ENCODE measurements around the gene SMC1B. TPM values are rescaled to one million over a fixed set of nuclear protein-coding genes. Genes with fewer than 3 reads are reported as not detected.
"Not testable (repeated sequence)": the region's sequence is repeated elsewhere in the genome, so short reads cannot be mapped to it uniquely, and the experiment has no call there.

SMC1B gene
- total and polyA plus RNA-seq, 7 donors: not detected

- ATAC-seq (no peak), DNase-seq (no peak)
- H3K36me3 ChIP-seq (ENCODE audit: insufficient read depth in 1 of 2, low read depth in 1 of 2): no peaks in the 10 kb centered on the region
- H3K9me3 ChIP-seq: no peaks in the 10 kb centered on the region
- no peaks in the 10 kb centered on the region for H3K27me3 ChIP-seq (ENCODE audit: insufficient read depth in 3 of 3, low read length in 2 of 3)
- WGBS, 3 donors: 70 to 74% (median 74%) methylated on average over 15 of the region's 15 CpGs
- no peak overlapping the region for H3K27ac ChIP-seq
- intact Hi-C loops (cut with DNase I): no loop called here
- TF ChIP-seq CTCF (IDR thresholded peaks at IDR 0.05): no peak
- H3K4me3 ChIP-seq: no peak overlapping the region
- H3K4me1 ChIP-seq: no peaks in the 10 kb centered on the region
Observed at GRCh38 chr22:45298934-45299505, 114.4 kb downstream of the SMC1B start.

- intact Hi-C loops (cut with DNase I): no loop called here
- TF ChIP-seq CTCF (IDR thresholded peaks at IDR 0.05): no peak
- ATAC-seq (no peak), DNase-seq (no peak)
- 72 to 82% (median 79%) methylated on average over 13 of the region's 13 CpGs for WGBS, 3 donors
- Histone ChIP-seq H3K9me3 (no peaks in the 10 kb centered on the region), H3K36me3 (ENCODE audit: insufficient read depth in 1 of 2, low read depth in 1 of 2) (no peaks in the 10 kb centered on the region), H3K27ac (no peak overlapping the region), H3K4me3 (no peak overlapping the region), H3K4me1 (no peaks in the 10 kb centered on the region), H3K27me3 (ENCODE audit: insufficient read depth in 3 of 3, low read length in 2 of 3) (peaks cover 0 to 2% (median 0%) of the 10 kb centered on the region in 3 donors)
Observed at GRCh38 chr22:45296628-45297297, 116.6 kb downstream of the SMC1B start.

- H3K27me3 ChIP-seq (ENCODE audit: insufficient read depth in 3 of 3, low read length in 2 of 3): peaks cover 0 to 5% (median 0%) of the 10 kb centered on the region in 3 donors
- no peak overlapping the region for H3K27ac ChIP-seq
- intact Hi-C loops (cut with DNase I): no loop called here
- no peaks in the 10 kb centered on the region for H3K4me1 ChIP-seq
- DNase-seq (no peak), ATAC-seq (no peak)
- H3K36me3 ChIP-seq (ENCODE audit: insufficient read depth in 1 of 2, low read depth in 1 of 2): no peaks in the 10 kb centered on the region
- TF ChIP-seq CTCF (IDR thresholded peaks at IDR 0.05): no peak
- H3K4me3 ChIP-seq: no peak overlapping the region
- no peaks in the 10 kb centered on the region for H3K9me3 ChIP-seq
- 71 to 86% (median 75%) methylated on average over 9 of the region's 9 CpGs for WGBS, 3 donors
Observed at GRCh38 chr22:45295492-45295891, 117.9 kb downstream of the SMC1B start.

GRCh38 chr22:45295004-45295403 is 118.4 kb downstream of the SMC1B start:
- H3K4me1 ChIP-seq; H3K9me3 ChIP-seq; DNase-seq; H3K27ac ChIP-seq; H3K27me3 ChIP-seq (ENCODE audit: insufficient read depth in 3 of 3, low read length in 2 of 3); H3K4me3 ChIP-seq; H3K36me3 ChIP-seq (ENCODE audit: insufficient read depth in 1 of 2, low read depth in 1 of 2); intact Hi-C loops (cut with DNase I); ATAC-seq: not testable (repeated sequence)
- 92 to 95% (median 93%) methylated on average over 6 of the region's 6 CpGs for WGBS, 3 donors

Other genes with a start within 250 kb of the SMC1B start
- gene NUP50, start 249.7 kb downstream of the SMC1B start, total RNA-seq: 10 to 100 TPM; 17.1 to 26.6 (median 21.6) TPM
- 10 to 100 TPM in 2 of 3 donors, 1 to 10 TPM in 1; 6.1 to 21.1 (median 11.8) TPM for gene NUP50, start 249.7 kb downstream of the SMC1B start, polyA plus RNA-seq
- gene KIAA0930, start 172.7 kb downstream of the SMC1B start, total RNA-seq: 10 to 100 TPM; 21.3 to 51.1 (median 28.0) TPM
- gene KIAA0930, start 172.7 kb downstream of the SMC1B start, polyA plus RNA-seq: 10 to 100 TPM; 13.2 to 24.9 (median 15.3) TPM
- 1 to 10 TPM; 1.1 to 3.9 (median 2.1) TPM for gene UPK3A, start 128.7 kb downstream of the SMC1B start, total RNA-seq
- gene UPK3A, start 128.7 kb downstream of the SMC1B start, polyA plus RNA-seq: 10 to 100 TPM in 1 of 3 donors, 1 to 10 TPM in 1, under 1 TPM in 1; 0.93 to 11.7 (median 5.0) TPM
- 10 to 100 TPM; 14.2 to 25.5 (median 16.6) TPM for gene FAM118A, start 103.7 kb downstream of the SMC1B start, total RNA-seq
- 10 to 100 TPM in 2 of 3 donors, 1 to 10 TPM in 1; 5.8 to 18.8 (median 15.6) TPM for gene FAM118A, start 103.7 kb downstream of the SMC1B start, polyA plus RNA-seq
- gene RIBC2, start 94 bp upstream of the SMC1B start, total RNA-seq: not detected
- under 1 TPM in 1 of 3 donors, not detected in 2; 0.04 TPM for gene RIBC2, start 94 bp upstream of the SMC1B start, polyA plus RNA-seq
- gene FBLN1, start 89.3 kb upstream of the SMC1B start, total RNA-seq: 10 to 100 TPM; 19.3 to 95.7 (median 29.3) TPM
- 10 to 100 TPM; 10.5 to 14.0 (median 12.0) TPM for gene FBLN1, start 89.3 kb upstream of the SMC1B start, polyA plus RNA-seq